T-helper 2 cell treated with Interferon-gamma antibody and Interleukin-4, amounts not matched to agents 100 ng/mL and 5 ng/mL, for 36 hours (primary cell): Measurements from ENCODE around the gene SIM2. TPM values are rescaled to one million over a fixed set of nuclear protein-coding genes. Genes with fewer than 3 reads are reported as not detected.

Source experiments
- intact Hi-C: fragments of 100-400 bp; cut with micrococcal nuclease; formaldehyde crosslinking; loops from one replicate; pipeline ENCODE4 v1.15.1; 2023
- total RNA-seq: library from RNA; stranded (reverse); gene quantifications from 2 replicates; pipeline ENCODE4 v1.2.3, GENCODE V29; 2022

SIM2 gene
- total RNA-seq, 1 donor from 2014 or later = not detected

- intact Hi-C loops = no loop called here
These were observed 13.8 kb upstream of the SIM2 start for GRCh38 chr21:36684957-36685714.

GRCh38 chr21:36686955-36687354 is 12.0 kb upstream of the SIM2 start:
- intact Hi-C loops = no loop called here

GRCh38 chr21:36688324-36688723 is 10.6 kb upstream of the SIM2 start:
- intact Hi-C loops = no loop called here

- intact Hi-C loops = no loop called here
These were observed 9.6 kb upstream of the SIM2 start for GRCh38 chr21:36689324-36689723.

- intact Hi-C loops = no loop called here
These were observed 8.0 kb upstream of the SIM2 start for GRCh38 chr21:36690628-36691554.

- intact Hi-C loops = no loop called here
These were observed 7.3 kb upstream of the SIM2 start for GRCh38 chr21:36691555-36692041.

- intact Hi-C loops = no loop called here
These were observed 6.6 kb upstream of the SIM2 start for GRCh38 chr21:36692114-36692834.

GRCh38 chr21:36692835-36693488 is 6.0 kb upstream of the SIM2 start:
- intact Hi-C loops = no loop called here

GRCh38 chr21:36693489-36694030 is 5.4 kb upstream of the SIM2 start:
- intact Hi-C loops = loop anchor here (2.0 kb wide), 1 partner anchor 17 kb away; no protein-coding TSS in a partner anchor

GRCh38 chr21:36694031-36694515 is 4.8 kb upstream of the SIM2 start:
- intact Hi-C loops = loop anchor here (2.0 kb wide), 1 partner anchor 17 kb away; no protein-coding TSS in a partner anchor

- intact Hi-C loops = loop anchor here (2.0 kb wide), 1 partner anchor 16 kb away; no protein-coding TSS in a partner anchor
These were observed 4.2 kb upstream of the SIM2 start for GRCh38 chr21:36694593-36695282.

GRCh38 chr21:36695283-36695634 is 3.7 kb upstream of the SIM2 start:
- intact Hi-C loops = loop anchor here (2.0 kb wide), 1 partner anchor 16 kb away; no protein-coding TSS in a partner anchor

- intact Hi-C loops = loop anchor here (2.0 kb wide), 1 partner anchor 15 kb away; no protein-coding TSS in a partner anchor
These were observed 3.1 kb upstream of the SIM2 start for GRCh38 chr21:36695671-36696389.

- intact Hi-C loops = no loop called here
These were observed 2.4 kb upstream of the SIM2 start for GRCh38 chr21:36696390-36697059.

- intact Hi-C loops = no loop called here
These were observed 1.7 kb upstream of the SIM2 start for GRCh38 chr21:36697060-36697850.

- intact Hi-C loops = no loop called here
These were observed 997 bp upstream of the SIM2 start for GRCh38 chr21:36697851-36698384.

- intact Hi-C loops = no loop called here
These were observed 432 bp upstream of the SIM2 start for GRCh38 chr21:36698385-36698980.
